Ascending aorta (tissue), 2 donors: ENCODE measurements around the gene ZNF79. TPM values are rescaled to one million over a fixed set of nuclear protein-coding genes. Genes with fewer than 3 reads are reported as not detected.
A peak's percentile ranks its signal among the peaks of the same experiment; 100 is the strongest.

Experiments used
- DNase-seq, 2 donors: peaks; one replicate each; pipeline ENCODE4 v3.0.0-alpha.2; 2019; ENCODE audit warnings: low spot score in 2 of 2
- H3K27ac ChIP-seq, 2 donors: fragments of 200-600 bp; sonication (generic); one replicate each; pipeline ENCODE4 v1.5.1; 2016 to 2017; ENCODE audit warnings: mild to moderate bottlenecking in 1 of 2
- H3K27me3 ChIP-seq: fragments of 200-600 bp; sonication (generic); one replicate; pipeline ENCODE4 v1.5.1; 2017
- H3K36me3 ChIP-seq, 2 donors: fragments of 200-600 bp; sonication (generic); one replicate each; pipeline ENCODE4 v1.5.1; 2016
- H3K4me1 ChIP-seq, 2 donors: fragments of 200-600 bp; sonication (generic); one replicate each; pipeline ENCODE4 v1.5.1; 2016 to 2017; ENCODE audit warnings: mild to moderate bottlenecking in 1 of 2
- H3K4me3 ChIP-seq, 2 donors: fragments of 200-600 bp; sonication (generic); one replicate each; pipeline ENCODE4 v1.5.1; 2016 to 2017; ENCODE audit warnings: mild to moderate bottlenecking in 1 of 2
- H3K9me3 ChIP-seq, 2 donors: fragments of 200-600 bp; sonication (generic); one replicate each; pipeline ENCODE4 v1.5.1; 2016
- intact Hi-C: fragments of 100-400 bp; cut with DNase I; formaldehyde crosslinking; loops from one replicate; pipeline ENCODE4 v1.15.1; 2023
- total RNA-seq: library from RNA; depleted of rRNA; stranded (reverse); fragments of >200 nt; gene quantifications from one replicate; pipeline ENCODE4 v1.1.0, GENCODE V29; 2016
- TF ChIP-seq, protein P1 (sequence below), 3 experiments: fragments of 200-600 bp in 2 of 3; fragments of 450-650 bp in 1 of 3; sonication (generic) in 2 of 3; IDR thresholded peaks; one replicate each; pipeline ENCODE4 v1.5.1; 2016 to 2019; ENCODE audit warnings: antibody characterized with exemption in 3 of 3, mild to moderate bottlenecking in 1 of 3, moderate library complexity in 1 of 3

ZNF79 gene
- total RNA-seq, 1 donor from 2014 or later, result 2.9 TPM

DNA sequence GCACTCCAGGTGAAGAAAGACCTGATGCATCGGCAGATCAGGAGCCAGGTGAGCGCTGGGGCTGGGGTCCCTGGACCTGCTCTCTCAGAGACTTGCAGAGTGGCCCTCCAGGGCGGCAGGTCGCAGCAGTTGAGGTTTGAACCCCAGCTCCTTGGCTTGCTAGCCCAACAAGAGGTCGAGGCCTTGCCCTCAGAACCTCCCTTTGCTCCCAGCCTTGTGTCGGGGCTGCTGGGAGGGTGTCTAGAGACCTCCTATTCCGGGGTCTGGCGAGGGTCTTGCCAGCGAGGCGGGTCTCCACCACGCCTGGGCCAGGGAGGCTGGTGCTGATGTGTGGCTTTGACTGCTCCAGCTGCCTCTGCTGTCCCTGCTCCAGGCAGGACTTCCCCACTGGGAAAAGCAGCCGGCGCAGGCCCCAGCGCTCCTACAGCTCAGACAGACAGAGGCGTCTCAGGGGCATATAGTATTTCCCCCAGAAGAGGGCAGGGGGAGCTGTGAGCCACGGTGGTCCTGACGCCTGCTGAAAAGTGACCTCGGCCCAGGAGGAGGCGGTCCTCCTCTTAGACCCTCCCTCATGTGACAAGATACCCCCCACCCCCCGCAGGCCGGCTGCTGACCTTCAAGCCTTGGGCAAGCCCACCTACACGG is 65.4 kb downstream of the ZNF79 start:
- intact Hi-C loops, result no loop called here
- TF ChIP-seq, protein P1, sequence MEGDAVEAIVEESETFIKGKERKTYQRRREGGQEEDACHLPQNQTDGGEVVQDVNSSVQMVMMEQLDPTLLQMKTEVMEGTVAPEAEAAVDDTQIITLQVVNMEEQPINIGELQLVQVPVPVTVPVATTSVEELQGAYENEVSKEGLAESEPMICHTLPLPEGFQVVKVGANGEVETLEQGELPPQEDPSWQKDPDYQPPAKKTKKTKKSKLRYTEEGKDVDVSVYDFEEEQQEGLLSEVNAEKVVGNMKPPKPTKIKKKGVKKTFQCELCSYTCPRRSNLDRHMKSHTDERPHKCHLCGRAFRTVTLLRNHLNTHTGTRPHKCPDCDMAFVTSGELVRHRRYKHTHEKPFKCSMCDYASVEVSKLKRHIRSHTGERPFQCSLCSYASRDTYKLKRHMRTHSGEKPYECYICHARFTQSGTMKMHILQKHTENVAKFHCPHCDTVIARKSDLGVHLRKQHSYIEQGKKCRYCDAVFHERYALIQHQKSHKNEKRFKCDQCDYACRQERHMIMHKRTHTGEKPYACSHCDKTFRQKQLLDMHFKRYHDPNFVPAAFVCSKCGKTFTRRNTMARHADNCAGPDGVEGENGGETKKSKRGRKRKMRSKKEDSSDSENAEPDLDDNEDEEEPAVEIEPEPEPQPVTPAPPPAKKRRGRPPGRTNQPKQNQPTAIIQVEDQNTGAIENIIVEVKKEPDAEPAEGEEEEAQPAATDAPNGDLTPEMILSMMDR (IDR thresholded peaks at IDR 0.05), result no peak
- Histone ChIP-seq H3K27ac (no peak overlapping the region), H3K4me3 (no peak overlapping the region), H3K36me3 (peaks cover 67 to 93% of the 10 kb centered on the region in 2 donors), H3K4me1 (peaks cover 0 to 1% of the 10 kb centered on the region in 2 donors), H3K9me3 (no peaks in the 10 kb centered on the region), H3K27me3 (no peaks in the 10 kb centered on the region)
- DNase-seq, result no peak

DNA sequence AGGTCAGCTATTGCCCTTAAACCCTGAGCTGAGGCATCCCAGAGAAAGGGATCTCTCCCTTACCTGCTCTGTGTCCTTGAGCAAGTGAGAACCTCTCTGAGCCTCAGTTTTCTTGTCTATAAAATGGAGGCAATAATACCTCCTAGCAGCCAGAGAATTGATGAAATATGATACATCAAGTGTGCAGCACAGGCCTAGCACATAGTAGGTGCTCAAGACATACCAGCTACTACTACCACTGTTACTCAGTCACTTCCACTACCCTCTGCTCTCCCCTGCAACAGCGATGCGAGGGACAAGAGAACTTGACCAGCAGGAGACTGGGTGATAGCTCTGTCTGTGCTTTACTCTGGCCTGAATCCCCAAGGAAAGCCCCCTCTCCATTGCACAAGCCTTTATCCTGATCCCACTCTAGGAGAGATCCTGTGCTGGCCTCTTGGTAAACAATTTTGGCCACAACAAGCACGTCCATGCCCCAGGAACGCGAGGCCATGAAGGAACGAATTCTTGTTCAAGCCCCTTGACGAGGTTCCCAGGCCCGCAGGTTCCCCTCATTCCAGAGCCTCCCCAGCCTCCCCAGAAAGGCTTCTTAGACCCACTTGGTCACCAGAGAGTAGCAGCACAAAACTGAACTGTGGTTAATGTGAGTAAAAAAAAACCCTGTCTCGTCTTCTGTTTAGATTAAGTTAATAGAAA is 66.5 kb downstream of the ZNF79 start:
- Histone ChIP-seq H3K4me1 (peaks cover 4 to 10% of the 10 kb centered on the region in 2 donors), H3K27ac (no peak overlapping the region), H3K9me3 (no peaks in the 10 kb centered on the region), H3K36me3 (peaks cover 58 to 84% of the 10 kb centered on the region in 2 donors), H3K27me3 (no peaks in the 10 kb centered on the region), H3K4me3 (no peak overlapping the region)
- DNase-seq, result no peak
- intact Hi-C loops, result no loop called here
- TF ChIP-seq, protein P1 (IDR thresholded peaks at IDR 0.05), result no peak

- TF ChIP-seq, protein P1 (IDR thresholded peaks at IDR 0.05), result no peak
- H3K27ac ChIP-seq, result no peak overlapping the region
- no peaks in the 10 kb centered on the region for H3K27me3 ChIP-seq
- peaks cover 60 to 84% of the 10 kb centered on the region in 2 donors for H3K36me3 ChIP-seq
- no peaks in the 10 kb centered on the region for H3K9me3 ChIP-seq
- peaks cover 7 to 14% of the 10 kb centered on the region in 2 donors for H3K4me1 ChIP-seq
- DNase-seq, result no peak
- no peak overlapping the region for H3K4me3 ChIP-seq
- intact Hi-C loops, result no loop called here
Measured at GRCh38 chr9:127491516-127491915, 67.3 kb downstream of the ZNF79 start.

DNA sequence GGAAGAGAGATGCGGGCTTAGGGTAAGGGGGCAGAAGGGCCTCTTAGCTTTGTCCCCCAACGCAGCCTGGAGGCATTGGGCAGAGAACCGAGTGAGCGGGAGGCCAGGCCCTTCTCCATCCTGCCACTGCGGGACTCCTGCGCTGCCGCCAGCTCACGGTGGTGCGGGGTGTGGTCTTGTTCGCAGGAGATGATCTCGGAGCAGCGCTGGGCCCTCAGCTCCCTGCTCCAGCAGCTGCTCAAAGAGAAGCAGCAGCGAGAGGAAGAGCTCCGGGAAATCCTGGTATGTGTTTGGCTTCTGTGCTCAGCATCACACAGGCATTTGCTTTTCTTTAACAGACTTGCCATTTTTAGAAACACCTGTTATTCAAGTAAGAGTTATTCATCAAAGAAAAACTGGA is 68.4 kb downstream of the ZNF79 start:
- TF ChIP-seq, protein P1 (IDR thresholded peaks at IDR 0.05), result no peak
- Histone ChIP-seq H3K4me3 (no peak overlapping the region), H3K27me3 (no peaks in the 10 kb centered on the region), H3K27ac (no peak overlapping the region), H3K9me3 (no peaks in the 10 kb centered on the region), H3K4me1 (peaks cover 7 to 14% of the 10 kb centered on the region in 2 donors), H3K36me3 (peaks cover 60 to 84% of the 10 kb centered on the region in 2 donors)
- no peak for DNase-seq
- intact Hi-C loops, result no loop called here

DNA sequence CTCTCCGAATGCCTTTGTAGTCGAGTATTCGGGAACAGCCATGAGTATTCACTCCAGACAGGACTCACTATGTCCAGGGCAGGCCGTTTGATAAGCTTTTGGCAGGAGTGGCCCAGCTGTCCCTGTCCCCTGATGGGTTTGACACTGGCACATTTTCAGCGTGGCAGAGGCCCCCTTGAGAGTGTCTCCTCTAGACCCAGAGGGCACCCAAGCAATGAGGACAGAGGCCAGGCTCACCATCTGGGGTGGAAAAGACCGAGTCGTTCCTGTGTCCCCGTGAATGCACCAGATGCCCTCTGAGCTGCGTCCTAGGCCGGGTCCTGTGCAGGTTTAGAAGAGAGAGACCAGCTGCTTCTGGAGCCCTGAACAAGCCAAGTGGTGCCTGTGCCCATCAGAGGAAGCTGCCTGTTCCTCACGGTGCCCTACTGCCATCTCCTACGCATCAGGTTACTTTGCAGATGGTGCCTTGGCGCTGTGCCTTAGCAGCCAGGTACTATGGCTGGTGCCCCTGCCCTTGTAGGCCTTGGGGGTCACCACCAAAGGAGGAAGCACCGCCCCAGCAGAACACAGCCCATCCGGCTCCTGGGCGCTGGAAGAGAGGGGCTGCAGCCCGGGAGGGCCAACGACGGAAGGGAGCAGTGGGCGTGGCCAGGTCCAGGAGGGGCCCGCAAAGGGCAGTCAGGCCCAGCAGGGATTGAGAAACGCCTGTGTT is 69.6 kb downstream of the ZNF79 start:
- TF ChIP-seq, protein P1 (IDR thresholded peaks at IDR 0.05), result no peak
- H3K27ac ChIP-seq, result peak overlapping the region; percentile 84 to 86
- intact Hi-C loops, result no loop called here
- H3K9me3 ChIP-seq, result no peaks in the 10 kb centered on the region
- peaks cover 55 to 81% of the 10 kb centered on the region in 2 donors for H3K36me3 ChIP-seq
- H3K27me3 ChIP-seq, result no peaks in the 10 kb centered on the region
- no peak for DNase-seq
- H3K4me3 ChIP-seq, result no peak overlapping the region
- peaks cover 7 to 14% of the 10 kb centered on the region in 2 donors for H3K4me1 ChIP-seq
